ENCODE data around the gene DPYD.
"Not testable (repeated sequence)": the region's sequence is repeated elsewhere in the genome, so short reads cannot be mapped to it uniquely, and the experiment has no call there.

The DPYD gene

GRCh38 chr1:97306504-97306903 is 614.3 kb downstream of the DPYD start:
- DNase-seq, result no peak

DNA sequence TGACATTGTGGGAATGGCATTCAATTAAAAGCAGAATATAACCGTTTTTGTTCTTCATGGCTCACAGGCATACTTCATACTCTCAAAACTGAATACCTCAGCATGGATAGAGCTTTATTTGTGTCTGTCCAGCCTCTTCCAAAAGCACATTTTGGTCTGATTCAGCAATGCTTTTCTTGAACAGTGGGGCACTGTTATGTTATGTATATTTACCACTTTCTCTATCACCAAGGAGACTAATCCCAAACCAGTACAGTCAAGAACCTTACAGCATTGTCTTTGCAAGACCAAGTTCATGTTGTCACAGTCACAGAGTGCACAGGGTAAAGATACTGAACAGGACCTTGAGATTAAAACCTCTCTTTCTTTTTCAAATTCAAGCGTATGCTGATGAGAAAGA is 616.5 kb downstream of the DPYD start:
- no peak for DNase-seq

GRCh38 chr1:97298966-97299365 is 621.9 kb downstream of the DPYD start:
- DNase-seq, result no peak

- DNase-seq, result no peak
Observed at GRCh38 chr1:97297611-97298010, 623.2 kb downstream of the DPYD start.

GRCh38 chr1:97281962-97282361 is 638.9 kb downstream of the DPYD start:
- DNase-seq, result no peak

DNA sequence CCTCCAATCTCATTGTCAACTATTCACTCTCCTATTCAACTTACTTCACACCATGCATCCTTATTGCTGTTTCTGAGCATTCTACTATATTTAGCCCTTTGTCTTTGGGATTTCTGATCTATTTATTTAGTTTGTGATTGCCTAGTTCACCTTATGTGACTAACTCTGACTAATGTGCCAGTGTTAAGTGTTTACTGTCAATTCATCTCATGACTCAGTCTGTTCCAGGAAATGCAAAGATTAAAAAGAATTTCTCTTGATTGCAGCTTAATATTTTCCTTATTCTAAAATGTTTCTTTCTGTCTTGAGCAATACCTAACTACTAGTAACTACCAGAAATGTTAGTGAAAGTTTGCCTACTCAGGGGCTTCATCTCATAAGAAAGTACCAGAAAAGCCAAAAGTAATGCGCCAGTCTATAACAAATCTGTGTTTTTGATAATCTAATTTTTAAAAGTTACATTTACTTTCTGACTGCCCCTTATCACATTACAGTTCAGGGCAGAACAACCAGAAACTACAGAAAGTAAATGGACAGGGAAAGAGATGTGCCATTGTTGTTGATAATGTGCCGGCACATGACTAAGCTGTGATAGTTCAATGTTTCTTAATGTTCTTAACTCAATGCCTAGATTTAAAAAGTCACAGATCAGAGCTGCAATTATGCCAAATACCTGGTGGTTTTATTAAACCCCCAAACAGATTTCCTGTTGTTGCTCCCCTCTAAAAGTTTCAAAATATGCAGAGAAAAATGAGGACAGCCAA is 642.8 kb downstream of the DPYD start:
- no peak for DNase-seq

DNA sequence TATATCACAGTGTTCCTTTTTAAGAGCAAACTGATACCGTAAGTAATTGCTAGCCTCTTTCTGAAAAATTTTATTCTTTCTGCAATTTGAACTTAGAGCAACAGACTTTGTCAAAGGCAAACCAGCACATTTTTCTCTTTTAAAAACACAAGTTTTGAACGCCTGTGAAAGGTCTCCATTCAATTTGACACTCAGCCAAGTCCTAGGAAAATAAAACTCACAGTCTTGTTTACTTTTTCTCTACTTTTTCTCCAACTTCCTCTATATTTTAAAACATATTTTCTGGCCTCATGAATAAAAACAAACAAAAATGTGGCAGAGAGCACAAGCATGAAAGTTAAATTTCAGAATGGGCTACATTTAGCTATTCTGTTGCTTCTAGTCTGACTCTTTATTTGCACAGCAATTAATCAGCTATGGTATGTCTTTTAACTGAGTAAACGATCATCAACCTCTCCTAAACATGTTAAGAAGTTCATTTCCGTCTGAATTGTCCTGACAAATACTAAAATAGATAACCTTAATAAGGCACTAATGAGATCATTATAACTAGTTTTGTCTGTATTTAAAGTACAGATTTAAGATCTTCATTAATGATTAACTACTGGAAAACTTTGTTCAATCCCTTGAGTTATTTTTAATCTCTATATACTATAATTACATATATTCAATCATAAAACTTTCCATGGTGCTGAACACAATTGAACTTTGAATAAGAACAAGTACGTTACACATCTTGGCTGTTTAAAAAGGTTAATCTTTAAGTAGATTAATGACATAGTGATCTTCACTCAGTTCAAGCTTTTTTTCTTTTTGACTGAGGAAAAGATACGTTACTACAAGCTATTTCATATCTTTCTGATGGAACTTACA is 648.7 kb downstream of the DPYD start:
- DNase-seq, result no peak

- DNase-seq, result no peak
Observed at GRCh38 chr1:97270508-97271307, 650.1 kb downstream of the DPYD start.

GRCh38 chr1:97265630-97266029 is 655.2 kb downstream of the DPYD start:
- no peak for DNase-seq

DNA sequence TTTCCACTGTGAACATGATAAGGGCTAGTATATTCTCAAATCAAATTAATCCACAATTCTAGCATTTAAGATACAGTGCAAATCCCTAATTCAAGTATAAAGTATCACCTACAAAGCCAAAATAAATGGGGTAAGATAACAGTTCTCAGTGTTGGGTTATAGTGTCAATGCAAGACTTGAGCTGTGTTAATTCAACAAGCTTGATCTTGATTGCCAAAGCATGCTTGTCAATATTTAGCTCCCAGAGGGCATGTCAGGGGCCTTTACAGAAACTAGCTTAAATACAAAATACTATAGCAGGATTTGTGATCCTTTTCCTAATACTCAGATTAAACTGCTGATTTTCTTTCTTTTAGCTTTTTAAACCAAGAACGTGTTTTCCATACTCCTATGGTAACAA is 658.0 kb downstream of the DPYD start:
- no peak for DNase-seq

GRCh38 chr1:97258597-97258996 is 662.2 kb downstream of the DPYD start:
- no peak for DNase-seq

DNA sequence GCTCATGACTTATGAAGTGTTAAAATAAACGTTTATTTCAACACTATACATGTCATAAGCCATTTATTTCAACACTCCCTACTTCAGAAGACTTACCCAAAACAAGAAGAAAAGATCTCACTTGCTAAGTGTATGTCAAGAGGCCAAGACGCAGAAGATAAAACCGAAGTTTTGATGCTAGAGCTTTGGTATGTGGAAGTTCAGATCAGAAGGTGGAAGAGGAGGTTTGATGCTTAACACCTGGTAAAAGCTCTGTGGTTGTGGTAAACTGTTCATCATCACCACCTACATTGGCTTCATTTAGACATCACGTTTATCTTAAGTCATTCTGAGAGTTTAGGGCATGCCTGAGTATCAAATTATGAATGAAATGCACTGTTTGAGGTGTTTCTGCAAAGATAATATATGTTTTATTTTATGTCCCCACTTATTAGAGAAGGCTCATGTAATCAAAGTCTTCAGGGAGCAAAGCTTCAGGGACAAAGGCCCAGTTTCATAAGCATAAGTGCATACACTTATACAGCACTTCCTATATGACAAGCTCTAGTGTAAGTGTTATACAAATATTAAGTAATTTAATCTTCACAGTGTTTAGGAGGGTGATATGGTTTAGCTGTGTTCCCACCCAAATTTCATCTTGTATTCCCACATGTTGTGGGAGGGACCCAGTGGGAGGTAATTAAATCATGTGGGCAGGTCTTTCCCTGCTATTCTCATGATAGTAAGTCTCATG is 665.9 kb downstream of the DPYD start:
- DNase-seq, result no peak

DNA sequence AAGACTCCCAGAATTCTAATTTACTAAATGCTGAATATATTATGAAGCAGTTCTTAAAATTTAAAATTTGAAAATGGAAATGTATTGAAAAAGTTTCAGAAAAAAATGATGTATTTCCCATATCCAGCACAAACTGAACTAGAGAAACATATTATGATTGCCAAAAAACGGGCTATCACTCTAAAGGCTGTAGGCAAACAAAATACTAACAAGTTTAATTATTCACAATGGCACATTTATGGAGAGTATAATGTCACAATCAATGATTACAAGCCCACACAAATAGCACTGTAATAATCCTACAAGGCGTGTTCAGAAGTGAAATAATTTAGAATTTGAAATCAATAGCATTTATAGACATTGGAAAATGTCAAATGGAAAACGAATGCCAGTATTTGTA is 667.9 kb downstream of the DPYD start:
- no peak for DNase-seq

DNA sequence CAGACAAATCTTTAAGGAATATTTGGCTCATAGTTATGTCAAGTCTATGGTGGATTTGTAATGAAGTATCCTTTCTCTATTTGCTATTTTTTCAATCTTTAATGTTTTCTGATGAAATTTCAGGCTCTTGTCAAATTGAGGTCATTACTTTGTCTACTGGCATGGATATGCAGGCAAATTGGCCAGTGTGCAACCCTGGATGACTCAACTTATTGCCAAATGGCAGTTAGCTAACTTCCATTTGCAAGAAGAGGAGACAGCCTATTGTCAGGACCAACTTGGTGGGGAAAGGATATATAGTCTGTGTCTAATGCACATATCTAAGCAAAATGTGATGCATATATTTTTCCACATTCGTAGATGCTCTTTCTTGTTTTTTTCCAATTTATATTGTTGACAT is 668.8 kb downstream of the DPYD start:
- DNase-seq, result peak in 1 of 56 donors; percentile 16

DNA sequence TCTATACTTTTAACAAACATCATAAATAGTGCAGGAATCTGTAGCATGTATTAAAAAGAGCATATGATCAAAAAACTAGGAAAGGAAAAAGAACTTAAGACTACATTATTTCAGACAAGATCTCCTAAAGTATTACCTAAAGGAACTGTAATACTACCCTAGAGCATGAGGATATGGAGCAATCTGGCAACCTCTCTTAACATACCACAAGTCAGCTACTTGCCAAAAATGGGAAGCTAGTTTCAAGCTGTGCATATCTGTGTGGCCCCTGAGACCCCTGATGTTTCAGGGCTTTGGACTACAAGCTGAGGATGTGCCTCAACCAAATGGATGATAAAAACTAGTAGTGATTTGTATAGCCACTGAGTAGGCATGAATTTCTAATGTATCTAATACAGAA is 673.6 kb downstream of the DPYD start:
- DNase-seq, result no peak

DNA sequence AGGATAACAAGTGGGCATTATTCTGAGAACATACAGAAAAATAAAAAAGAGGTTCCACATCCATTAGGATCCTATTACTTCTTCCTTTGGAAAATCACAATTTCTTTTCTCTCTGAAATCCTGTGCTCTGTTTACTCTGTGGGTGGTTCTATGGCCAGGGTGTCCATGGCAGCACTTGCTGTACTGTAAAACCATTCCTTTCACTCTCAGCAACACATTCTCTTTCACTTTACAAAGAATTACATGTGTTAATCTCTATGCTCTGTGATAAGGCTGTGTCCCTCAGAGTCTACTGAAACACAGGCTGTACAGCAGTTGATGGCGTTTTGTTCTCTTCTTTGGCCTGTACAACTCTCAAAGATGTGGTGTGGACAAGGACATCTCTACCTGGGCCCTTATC is 675.2 kb downstream of the DPYD start:
- DNase-seq, result no peak

DNA sequence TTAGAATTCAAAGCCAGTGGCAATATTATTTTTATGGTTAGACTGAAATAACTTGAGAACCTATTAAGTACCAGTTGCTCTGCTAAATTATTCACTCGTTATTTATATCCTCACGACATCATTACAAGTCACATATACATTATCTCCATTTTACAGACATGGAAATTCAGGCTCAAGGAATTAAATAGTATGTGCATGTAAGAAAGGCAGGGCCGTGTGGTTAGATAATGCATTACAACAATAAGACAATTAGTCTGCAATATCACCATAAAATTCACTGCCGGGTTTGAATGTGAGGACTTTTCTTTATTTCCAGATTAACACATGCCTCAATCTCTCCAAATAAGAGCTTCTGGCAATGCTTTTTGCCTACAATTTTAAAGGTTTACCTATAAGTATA is 675.8 kb downstream of the DPYD start:
- no peak for DNase-seq

DNA sequence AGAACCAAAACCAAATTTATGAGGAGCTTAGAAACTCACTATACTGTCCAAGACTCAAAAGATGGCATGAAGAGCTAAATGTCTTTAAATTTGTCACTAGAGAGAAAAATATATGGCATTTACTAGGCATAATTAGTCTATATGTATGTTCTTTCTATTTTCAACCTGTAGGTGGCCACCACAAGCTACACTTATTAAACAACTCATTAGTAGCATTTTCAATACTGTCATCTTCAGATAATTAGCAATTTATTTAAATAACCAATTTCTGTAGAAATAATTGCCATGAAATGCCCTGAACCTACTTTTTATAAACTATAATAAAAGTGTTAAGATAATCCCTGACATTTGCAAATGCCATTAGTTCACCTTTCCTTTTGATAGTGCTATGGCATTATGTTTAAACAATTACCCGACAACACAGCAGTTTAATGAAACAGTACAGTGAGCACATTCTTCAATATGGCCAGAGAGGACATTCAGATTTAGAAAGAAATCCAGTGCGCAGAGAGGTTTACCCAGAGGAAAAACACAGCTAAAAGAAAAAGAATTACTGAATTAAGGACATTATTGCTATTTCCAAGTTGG is 676.8 kb downstream of the DPYD start:
- no peak for DNase-seq

GRCh38 chr1:97238816-97239215 is 682.0 kb downstream of the DPYD start:
- no peak for DNase-seq

DNA sequence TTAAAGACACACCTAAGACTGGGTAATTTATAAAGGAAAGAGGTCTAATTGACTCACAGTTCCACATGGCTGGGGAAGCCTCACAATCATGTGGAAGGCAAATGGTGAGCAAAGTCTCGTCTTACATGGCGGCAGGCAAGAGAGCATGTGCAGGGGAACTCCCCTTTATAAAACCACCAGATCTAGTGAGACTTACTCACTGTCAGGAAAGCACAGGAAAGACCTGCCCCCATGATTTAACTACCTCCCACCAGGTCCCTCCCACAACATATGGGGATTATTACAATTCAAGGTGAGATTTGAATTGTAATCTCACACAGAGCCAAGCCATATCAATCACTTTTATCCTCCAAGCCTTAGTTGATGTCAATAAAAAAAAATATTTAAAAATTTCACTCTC is 689.5 kb downstream of the DPYD start:
- DNase-seq, result not testable (repeated sequence)

DNA sequence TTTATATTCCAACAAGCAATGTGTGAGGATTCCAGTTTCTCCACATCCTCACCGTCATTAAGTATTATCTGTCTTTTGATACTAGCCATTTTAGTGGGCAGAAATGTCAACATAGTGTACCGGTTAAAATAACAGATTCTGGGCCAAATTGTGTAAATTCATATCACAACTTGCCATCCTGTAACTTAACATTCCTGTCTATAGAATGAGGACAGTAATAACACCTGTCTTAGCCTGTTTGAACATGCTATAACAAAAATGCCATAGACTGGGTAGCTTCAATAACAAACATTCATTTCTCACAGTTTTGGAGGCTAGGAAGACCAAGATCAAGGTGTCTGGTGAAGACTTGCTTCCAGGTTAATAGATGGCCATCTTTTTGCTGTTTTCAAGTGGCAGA is 708.2 kb downstream of the DPYD start:
- DNase-seq, result no peak
